Measurements from ENCODE around the gene SNORC.

GRCh38 chr2:232882505-232883115 is 12.5 kb downstream of the SNORC start:
- TF ChIP-seq TARDBP (IDR thresholded peaks at IDR 0.05) (no peak), SP1 (IDR thresholded peaks at IDR 0.05) (no peak), BHLHE40 (IDR thresholded peaks at IDR 0.05; ENCODE audit: borderline replicate concordance) (no peak), FOXK2 (IDR thresholded peaks at IDR 0.05) (no peak)

All from HEK293T (cell line).